ENCODE data around the gene CALML3.

The CALML3 gene

GRCh38 chr10:5540080-5540479 is 15.3 kb downstream of the CALML3 start:
- DNase-seq (ENCODE audit: low read depth): no peak

GRCh38 chr10:5540891-5541290 is 16.1 kb downstream of the CALML3 start:
- DNase-seq (ENCODE audit: low read depth): no peak

DNA sequence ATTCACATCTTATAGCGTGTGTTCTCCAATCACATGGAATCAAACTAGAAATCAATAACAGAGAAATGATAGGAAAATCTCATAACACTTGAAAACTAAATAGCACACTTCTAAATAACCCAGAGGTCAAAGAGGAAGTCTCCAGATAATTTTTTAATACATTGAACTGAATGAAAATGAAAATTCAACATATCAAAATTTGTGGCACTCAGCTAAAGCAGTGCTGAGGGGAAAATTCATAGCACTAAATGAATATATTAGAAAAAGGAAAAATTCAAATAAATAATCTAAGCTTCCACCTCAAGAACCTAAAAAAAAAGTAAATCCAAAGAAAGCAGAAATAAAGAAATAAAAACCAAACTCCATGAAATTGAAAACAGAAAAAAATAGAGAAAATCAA is 17.3 kb downstream of the CALML3 start:
- DNase-seq (ENCODE audit: low read depth): no peak

DNA sequence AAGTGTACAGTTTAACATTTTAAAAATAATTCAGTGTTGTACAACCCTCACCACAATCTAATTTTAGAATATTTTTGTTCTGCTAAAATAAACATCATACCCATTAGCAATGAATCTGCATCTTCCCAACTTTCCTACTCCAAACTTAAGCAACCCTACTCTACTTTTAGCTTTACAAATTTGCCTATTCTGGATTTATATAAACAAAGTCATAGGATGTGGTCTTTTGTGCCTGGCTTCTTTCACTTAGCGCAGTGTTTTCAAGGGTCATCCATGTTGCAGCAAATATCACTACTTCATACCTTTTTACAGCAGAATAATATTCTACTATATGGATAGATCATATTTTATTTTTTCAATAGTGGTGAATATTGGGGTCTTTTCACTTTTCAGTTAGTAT is 18.9 kb downstream of the CALML3 start:
- DNase-seq (ENCODE audit: low read depth): no peak

DNA sequence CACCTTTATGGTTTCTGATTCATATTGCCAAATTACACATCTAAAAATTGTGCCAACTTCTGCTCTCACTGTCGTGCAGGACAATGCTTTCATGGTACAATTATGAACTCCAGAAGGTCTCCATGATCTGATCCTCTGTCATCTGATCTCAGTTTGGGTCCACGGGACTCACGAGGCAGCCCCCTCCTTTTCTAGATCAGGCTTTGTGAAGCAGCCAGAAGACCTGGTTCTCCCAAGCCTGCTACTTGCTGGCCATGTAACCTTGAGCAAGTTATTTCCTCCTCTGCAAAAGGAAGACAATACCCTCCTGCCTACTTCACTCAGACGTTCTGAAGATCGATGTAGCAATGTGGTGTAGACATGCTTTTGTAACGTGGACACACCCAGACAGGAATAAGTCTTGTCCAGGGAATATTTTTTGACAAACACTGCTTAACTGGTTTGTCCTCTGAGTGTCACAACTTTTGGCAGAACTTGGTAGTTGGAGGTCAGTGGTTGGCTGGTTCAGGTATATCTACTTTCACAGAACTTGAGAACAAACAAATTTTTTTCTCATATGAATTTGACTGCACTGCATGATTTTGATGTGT is 19.6 kb downstream of the CALML3 start:
- DNase-seq (ENCODE audit: low read depth): no peak

DNA sequence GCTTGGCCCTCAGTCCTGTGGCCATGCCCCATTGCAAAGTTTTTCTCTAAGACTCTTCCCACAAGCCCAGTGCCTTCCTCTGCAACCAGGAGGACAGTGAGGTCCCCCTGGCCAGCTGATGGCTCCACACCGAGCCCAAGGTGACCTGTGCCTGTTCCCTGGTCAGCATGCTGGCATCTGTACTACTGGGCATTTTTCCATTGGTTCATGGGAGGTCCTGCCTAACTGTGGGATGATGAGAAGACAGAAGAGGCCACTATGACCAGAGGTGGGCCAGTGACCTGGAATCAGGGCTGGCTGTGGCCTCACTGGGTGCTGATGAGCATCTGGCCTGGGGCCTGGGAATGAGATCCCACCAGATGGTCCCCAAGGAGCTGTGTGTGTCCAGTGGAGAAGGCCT is 20.2 kb downstream of the CALML3 start:
- DNase-seq (ENCODE audit: low read depth): no peak

DNA sequence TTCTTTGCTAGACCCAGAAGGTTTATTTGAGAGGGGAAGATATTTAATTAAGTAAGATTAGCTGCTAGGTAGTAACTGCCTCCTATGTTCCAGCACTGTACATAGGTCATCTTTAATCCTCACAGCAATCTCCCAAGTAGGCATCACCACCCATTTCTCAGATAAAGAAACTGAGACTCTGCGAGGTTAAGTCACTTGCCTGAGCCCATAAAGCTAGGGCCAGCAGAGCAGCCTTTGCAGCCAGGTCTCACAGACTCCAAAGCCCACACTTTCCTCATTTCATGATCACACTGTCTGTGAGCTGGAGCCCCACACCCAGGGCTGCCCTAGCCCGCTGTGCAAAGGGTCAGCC is 20.6 kb downstream of the CALML3 start:
- no peak for DNase-seq (ENCODE audit: low read depth)

GRCh38 chr10:5545778-5546710 is 21.3 kb downstream of the CALML3 start:
- no peak for DNase-seq (ENCODE audit: low read depth)

GRCh38 chr10:5546891-5547680 is 22.3 kb downstream of the CALML3 start:
- no peak for DNase-seq (ENCODE audit: low read depth)

DNA sequence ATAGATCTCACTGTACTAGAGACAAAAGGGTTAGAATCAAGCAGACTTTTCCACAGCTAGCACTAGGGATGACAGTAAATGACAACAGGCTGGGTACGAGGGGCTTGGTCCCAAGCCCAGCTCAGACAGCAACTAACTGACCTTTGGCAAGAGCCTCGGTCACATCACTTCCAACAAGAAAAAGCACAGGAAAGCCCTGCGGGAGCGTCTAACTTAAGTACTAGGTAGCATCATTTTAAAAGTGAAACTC is 22.8 kb downstream of the CALML3 start:
- DNase-seq (ENCODE audit: low read depth): no peak

- DNase-seq (ENCODE audit: low read depth): no peak
These were observed 23.3 kb downstream of the CALML3 start for GRCh38 chr10:5547931-5548660.

DNA sequence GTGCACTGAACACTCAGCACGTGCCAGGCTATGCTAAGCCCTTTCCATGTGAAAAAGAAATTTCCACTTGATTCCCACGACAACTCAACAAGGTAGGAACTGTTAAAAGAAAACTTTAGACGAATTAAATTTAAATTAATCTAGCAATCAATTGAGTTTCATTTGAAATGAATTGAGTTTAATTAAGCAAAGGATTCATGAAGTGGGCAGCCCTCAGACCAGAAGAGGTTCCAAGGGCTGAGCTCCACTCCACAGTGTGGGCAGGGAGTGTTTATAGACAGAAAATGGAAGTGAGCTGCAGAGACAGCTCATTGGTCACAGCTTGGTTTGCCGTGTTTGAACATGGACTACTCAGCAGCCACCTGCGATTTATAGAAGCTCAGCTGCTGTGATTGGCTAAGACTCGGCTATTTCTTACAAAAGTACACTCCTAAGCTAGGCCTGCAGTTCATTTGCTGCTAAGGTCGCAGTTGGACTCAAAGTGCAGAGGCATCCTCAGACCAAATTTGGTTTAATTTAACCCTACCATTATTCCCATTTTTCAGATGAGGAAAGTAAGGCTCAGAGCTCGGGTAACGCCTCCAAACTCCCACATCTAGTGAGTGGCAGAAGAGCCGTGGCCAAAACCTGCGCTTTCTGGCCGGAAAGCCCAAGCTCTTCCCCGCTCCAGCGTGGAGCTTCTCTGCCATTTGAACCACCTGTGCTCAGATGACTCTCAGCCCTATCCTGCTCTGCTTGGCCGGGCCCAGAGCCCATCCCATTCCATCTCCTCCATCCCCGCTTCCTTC is 24.9 kb downstream of the CALML3 start:
- no peak for DNase-seq (ENCODE audit: low read depth)

DNA sequence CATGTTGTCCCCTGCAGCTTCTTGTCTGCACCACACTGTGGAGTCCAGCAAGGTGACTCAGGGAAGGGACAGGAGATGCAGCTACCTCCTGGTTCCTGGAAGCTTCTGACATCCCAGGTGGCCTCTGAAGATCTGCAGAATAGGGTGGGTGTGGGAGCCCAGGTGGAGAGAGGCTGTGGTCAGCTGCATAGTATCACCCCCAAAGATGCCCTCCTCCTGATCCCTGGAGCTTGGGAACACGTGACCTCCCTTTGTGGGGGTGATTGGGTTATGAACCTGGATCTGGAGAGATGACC is 25.4 kb downstream of the CALML3 start:
- no peak for DNase-seq (ENCODE audit: low read depth)

DNA sequence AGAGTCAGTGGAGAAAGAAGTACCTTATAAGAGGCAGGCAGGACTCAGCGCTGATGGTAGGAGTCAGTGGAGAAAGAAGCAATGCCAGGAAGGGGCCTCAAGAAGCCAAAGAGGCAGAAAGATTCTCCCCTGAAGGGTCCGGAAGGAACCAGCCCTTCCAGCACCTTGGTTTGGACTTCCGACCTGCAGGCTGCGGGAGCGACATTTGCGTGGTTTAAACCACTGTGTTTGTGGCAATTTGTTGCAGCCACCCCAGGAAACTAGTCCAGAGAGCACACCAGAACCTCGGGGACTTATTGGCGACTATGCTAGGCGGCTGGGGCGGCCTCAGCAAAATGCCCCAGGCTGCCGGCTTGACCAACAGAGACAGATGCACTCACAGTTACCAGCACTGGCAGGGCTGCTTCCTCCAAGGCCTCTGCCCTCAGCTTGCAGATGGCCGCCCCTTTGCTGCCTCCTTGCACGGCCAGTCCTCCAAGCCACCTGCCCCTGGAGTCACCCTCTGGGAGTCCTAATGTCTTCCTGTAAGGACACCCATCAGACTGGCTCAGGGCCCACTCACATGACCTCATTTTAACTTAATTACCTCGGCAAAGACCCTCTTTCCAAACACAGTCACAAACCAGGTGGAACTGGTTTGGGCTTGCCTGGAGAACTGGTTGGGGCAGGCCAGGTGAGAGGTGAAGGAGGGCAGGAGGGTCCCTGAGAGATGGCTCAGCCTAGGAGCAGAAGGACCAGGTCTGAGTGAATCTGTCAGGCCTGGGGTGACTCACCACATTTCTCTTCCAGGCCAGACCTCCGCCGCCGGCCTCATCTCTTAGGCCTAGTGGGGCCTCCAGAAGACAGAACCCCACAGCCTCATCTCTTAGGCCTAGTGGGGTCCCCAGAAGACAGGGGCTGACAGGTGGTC is 26.1 kb downstream of the CALML3 start:
- DNase-seq (ENCODE audit: low read depth): no peak

- no peak for DNase-seq (ENCODE audit: low read depth)
These were observed 27.0 kb downstream of the CALML3 start for GRCh38 chr10:5551531-5552375.

GRCh38 chr10:5552376-5553321 is 27.9 kb downstream of the CALML3 start:
- no peak for DNase-seq (ENCODE audit: low read depth)

DNA sequence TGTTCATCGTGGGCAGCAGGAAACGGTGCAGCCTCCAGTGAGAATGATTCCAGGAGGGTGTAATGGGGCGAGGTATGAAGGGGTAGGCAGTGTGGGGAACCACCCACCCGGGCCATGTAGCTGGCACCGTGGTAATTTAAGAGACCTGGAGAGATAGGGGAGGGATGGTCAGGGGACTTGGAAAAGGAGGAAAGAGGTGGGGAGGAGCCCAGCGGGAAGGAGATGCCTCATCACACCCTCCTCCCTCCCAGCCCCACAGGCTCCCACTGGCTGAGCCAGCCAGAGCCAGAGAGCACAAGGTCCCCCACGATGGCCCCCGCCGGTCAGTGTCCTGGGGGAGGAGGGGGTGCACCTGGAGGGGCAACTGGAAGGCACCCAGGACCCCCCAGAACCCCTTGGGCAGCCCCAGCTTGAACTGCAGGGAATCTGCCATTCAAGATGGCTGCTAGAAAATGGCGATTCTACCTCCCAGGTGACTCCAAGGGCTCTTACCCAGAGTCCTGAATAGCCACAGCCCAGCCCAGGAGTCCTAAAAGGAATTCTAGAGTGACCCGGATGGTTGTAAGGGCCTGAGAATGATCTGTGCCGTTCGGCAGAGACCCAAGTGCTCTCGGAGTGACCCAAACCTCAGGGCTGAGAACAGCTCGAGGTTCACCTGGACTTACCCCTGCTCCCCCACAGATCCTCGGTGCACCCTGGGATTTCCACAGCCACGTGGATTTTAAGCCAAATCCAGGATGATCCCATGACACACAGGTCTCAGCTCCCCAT is 28.8 kb downstream of the CALML3 start:
- DNase-seq (ENCODE audit: low read depth): no peak

GRCh38 chr10:5555021-5555510 is 30.3 kb downstream of the CALML3 start:
- DNase-seq (ENCODE audit: low read depth): no peak

All from stimulated activated CD8-positive, alpha-beta memory T cell treated with anti-CD3 and anti-CD28 coated beads, Interleukin-15, amount 100 ng/mL, for 24 hours (primary cell).